ENCODE results near the gene TRIP6. TPM values are rescaled to one million over a fixed set of nuclear protein-coding genes. Genes with fewer than 3 reads are reported as not detected.

Gene TRIP6
- total and polyA plus RNA-seq, 2 experiments from 2014 or later: 44.6 to 112 TPM

DNA sequence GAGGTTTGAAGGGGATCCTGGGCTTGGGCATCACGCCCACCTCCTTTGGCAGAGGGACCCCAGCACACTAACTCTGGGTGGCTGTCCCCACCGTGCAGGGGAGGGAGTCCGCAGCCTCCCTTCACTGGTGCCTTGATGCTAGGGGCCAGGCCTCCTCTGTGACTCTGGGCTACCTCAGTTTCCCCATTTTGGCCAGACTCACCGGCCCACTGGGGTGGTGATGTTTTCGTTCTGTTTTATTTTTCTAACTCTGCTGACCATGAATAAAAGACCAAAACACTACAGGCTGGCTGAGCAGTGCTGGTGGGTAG lies 503 bp upstream of the TRIP6 start (continued):
- TF ChIP-seq, protein P1, sequence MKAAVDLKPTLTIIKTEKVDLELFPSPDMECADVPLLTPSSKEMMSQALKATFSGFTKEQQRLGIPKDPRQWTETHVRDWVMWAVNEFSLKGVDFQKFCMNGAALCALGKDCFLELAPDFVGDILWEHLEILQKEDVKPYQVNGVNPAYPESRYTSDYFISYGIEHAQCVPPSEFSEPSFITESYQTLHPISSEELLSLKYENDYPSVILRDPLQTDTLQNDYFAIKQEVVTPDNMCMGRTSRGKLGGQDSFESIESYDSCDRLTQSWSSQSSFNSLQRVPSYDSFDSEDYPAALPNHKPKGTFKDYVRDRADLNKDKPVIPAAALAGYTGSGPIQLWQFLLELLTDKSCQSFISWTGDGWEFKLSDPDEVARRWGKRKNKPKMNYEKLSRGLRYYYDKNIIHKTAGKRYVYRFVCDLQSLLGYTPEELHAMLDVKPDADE (IDR thresholded peaks at IDR 0.05): no peak
- TF ChIP-seq, protein P2, sequence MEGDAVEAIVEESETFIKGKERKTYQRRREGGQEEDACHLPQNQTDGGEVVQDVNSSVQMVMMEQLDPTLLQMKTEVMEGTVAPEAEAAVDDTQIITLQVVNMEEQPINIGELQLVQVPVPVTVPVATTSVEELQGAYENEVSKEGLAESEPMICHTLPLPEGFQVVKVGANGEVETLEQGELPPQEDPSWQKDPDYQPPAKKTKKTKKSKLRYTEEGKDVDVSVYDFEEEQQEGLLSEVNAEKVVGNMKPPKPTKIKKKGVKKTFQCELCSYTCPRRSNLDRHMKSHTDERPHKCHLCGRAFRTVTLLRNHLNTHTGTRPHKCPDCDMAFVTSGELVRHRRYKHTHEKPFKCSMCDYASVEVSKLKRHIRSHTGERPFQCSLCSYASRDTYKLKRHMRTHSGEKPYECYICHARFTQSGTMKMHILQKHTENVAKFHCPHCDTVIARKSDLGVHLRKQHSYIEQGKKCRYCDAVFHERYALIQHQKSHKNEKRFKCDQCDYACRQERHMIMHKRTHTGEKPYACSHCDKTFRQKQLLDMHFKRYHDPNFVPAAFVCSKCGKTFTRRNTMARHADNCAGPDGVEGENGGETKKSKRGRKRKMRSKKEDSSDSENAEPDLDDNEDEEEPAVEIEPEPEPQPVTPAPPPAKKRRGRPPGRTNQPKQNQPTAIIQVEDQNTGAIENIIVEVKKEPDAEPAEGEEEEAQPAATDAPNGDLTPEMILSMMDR (conservative IDR thresholded peaks at IDR 0.05; ENCODE audit: low read depth in 2 of 2): no peak
- TF ChIP-seq NANOG (IDR thresholded peaks at IDR 0.05; ENCODE audit: borderline replicate concordance): no peak
- TF ChIP-seq ZNF331 (CRISPR knock-in tag; IDR thresholded peaks at IDR 0.05; ENCODE audit: low read depth): no peak
- no peak for TF ChIP-seq CREB1 (CRISPR knock-in tag; IDR thresholded peaks at IDR 0.05; ENCODE audit: low read depth)
- no peak for TF ChIP-seq EZH2phosphoT487 (IDR thresholded peaks at IDR 0.05; ENCODE audit: unreplicated experiment)
- no peak for TF ChIP-seq POLR2AphosphoS5 (IDR thresholded peaks at IDR 0.05; ENCODE audit: low read depth)
- TF ChIP-seq, protein P3, sequence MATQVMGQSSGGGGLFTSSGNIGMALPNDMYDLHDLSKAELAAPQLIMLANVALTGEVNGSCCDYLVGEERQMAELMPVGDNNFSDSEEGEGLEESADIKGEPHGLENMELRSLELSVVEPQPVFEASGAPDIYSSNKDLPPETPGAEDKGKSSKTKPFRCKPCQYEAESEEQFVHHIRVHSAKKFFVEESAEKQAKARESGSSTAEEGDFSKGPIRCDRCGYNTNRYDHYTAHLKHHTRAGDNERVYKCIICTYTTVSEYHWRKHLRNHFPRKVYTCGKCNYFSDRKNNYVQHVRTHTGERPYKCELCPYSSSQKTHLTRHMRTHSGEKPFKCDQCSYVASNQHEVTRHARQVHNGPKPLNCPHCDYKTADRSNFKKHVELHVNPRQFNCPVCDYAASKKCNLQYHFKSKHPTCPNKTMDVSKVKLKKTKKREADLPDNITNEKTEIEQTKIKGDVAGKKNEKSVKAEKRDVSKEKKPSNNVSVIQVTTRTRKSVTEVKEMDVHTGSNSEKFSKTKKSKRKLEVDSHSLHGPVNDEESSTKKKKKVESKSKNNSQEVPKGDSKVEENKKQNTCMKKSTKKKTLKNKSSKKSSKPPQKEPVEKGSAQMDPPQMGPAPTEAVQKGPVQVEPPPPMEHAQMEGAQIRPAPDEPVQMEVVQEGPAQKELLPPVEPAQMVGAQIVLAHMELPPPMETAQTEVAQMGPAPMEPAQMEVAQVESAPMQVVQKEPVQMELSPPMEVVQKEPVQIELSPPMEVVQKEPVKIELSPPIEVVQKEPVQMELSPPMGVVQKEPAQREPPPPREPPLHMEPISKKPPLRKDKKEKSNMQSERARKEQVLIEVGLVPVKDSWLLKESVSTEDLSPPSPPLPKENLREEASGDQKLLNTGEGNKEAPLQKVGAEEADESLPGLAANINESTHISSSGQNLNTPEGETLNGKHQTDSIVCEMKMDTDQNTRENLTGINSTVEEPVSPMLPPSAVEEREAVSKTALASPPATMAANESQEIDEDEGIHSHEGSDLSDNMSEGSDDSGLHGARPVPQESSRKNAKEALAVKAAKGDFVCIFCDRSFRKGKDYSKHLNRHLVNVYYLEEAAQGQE (IDR thresholded peaks at IDR 0.05; ENCODE audit: unreplicated experiment): no peak
- TF ChIP-seq EZH2 (IDR thresholded peaks at IDR 0.05; ENCODE audit: low read depth, unreplicated experiment): no peak
- no peak for TF ChIP-seq ZNF114 (CRISPR knock-in tag; IDR thresholded peaks at IDR 0.05)

DNA sequence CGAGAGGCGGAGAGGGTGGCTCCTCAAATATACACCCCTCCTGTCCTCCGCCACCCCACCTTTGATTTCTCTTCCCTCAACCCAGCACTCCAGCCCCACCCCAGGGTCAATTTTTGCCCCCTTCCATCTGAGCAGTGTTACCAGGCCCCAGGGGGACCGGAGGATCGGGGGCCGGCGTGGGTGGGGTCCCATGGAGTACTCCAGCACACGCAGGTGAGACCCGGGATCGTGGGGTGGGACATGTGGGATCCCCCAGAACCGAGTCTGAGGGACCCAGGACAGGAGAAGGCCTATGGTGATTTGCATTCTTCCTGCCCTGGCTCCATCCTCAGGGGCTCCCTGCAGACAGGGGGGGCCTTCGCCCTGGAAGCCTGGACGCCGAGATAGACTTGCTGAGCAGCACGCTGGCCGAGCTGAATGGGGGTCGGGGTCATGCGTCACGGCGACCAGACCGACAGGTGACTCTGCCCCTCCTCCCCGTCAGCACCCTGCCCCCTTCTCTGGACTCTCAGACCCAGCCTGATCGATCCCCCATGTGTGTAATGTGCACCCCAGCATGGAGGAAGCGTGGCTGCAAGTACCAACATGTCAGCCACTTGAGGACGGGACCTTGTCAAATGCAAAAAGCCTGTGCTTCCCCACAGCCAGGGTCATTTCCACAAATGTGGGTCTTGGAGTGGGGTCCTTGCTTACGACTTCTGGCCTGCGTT lies 744 bp downstream of the TRIP6 start:
- H3K27me3 ChIP-seq (ENCODE audit: insufficient read depth): no peaks in the 10 kb centered on the region
- Mint-ChIP-seq H3K4me3 (peak overlapping the region; percentile 94), H3K36me3 (ENCODE audit: low read depth) (peaks cover 57% of the 10 kb centered on the region), H3K4me1 (peaks cover 14% of the 10 kb centered on the region; the same call in 2 of the 3 replicates), H3K9me3 (no peaks in the 10 kb centered on the region; the same call in 2 of the 3 replicates), H3K27me3 (ENCODE audit: insufficient read depth, low read depth, poor library complexity) (peaks cover 20% of the 10 kb centered on the region), H3K27ac (peak overlapping the region; percentile 97)
- H3K4me1 ChIP-seq (ENCODE audit: insufficient read depth): peaks cover 11% of the 10 kb centered on the region
- peaks cover 13% of the 10 kb centered on the region for H3K36me3 ChIP-seq (ENCODE audit: insufficient read depth)
- DNase-seq (ENCODE audit: low spot score) (peak; percentile 48), ATAC-seq (peak; percentile 23)
- peak overlapping the region; percentile 49; the same call in 1 of the 2 replicates for H2AFZ ChIP-seq
- H3K4me2 ChIP-seq: peak overlapping the region; percentile 91
- H3K27ac ChIP-seq (ENCODE audit: low read depth): peak overlapping the region; percentile 97
- no peaks in the 10 kb centered on the region for H3K9me2 ChIP-seq (ENCODE audit: insufficient read depth)
- peaks cover 18% of the 10 kb centered on the region for H3K79me2 ChIP-seq (replicated peaks; ENCODE audit: insufficient read depth)
- H4K20me1 ChIP-seq (replicated peaks; ENCODE audit: insufficient read depth): 0 out of 2 replicates have a peak, but pooled peaks cover 3% of the 10 kb centered on the region
- peak overlapping the region; percentile 100 for H3K4me3 ChIP-seq
- H3F3A ChIP-seq (replicated peaks; ENCODE audit: low read depth): peaks cover 17% of the 10 kb centered on the region; the same call in 1 of the 2 replicates
- no peak for TF ChIP-seq EZH2phosphoT487 (IDR thresholded peaks at IDR 0.05; ENCODE audit: unreplicated experiment)
- TF ChIP-seq CREB1 (CRISPR knock-in tag; IDR thresholded peaks at IDR 0.05; ENCODE audit: low read depth): peak; percentile 71
- TF ChIP-seq POLR2AphosphoS5 (IDR thresholded peaks at IDR 0.05; ENCODE audit: low read depth): no peak; the same call in 1 of the 2 replicates

All from GM23338 (cell line).